Embryonic facial prominence (tissue), 1 donor: ENCODE results near the gene BAG1.

Source experiments
- DNase-seq: peaks from one replicate; pipeline ENCODE4 v3.0.0-alpha.2; 2016; ENCODE audit errors: extremely low spot score

Gene BAG1

GRCh38 chr9:33210006-33210715, 54.3 kb downstream of the BAG1 start:
- no peak for DNase-seq

DNA sequence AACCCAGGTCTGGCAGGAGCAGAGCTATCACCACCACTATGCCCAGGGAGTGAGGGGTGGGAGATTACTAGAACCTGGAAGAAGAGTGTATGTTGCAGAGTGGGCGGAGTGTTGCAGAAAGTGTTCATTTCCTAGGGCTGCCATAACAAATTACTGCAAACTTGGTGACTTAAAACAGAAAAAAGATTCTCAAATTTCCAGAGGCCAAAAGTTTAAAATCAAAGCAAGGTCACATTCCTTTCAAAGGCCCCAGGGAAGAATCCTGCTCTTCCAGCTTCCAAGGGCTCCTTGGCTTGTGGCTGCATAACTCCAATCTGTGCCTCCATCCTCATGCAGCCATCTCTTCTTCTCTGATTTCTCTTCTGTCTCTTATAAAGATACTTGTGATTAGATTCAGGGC, 55.1 kb downstream of the BAG1 start:
- no peak for DNase-seq

DNA sequence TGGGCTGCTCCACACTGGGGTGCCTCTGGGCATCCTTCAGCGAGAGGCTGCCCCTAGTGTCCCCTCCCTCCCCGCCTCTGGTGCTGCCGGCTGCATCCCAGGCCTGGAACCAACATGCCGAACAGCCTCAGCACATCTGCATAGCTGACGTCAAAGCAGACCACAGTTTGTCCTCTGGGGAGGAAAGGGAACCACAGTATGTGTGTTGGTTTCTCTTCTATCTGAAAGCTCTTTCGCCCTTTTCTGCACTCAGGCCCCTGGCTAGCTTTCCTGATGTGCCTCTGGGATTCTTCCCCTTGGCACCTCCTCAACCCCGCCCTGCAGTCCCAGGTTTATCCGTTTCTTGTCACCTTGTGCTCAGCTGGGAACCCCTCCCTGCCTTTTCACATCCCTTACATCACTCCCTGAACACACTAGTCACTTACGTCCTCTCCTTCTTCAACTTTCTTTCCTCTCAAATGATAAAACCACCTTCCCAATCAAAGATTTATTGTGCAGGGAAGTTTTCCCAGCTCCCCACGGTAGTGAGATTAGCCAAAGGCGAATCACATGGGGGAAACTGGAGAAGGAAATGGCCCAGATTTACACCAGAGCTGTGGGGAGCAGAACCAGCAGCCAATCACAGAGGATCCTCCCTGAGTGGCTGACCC, 61.8 kb downstream of the BAG1 start:
- no peak for DNase-seq
